ENCODE results near the gene COMMD3. TPM values are rescaled to one million over a fixed set of nuclear protein-coding genes. Genes with fewer than 3 reads are reported as not detected.

The COMMD3 gene
- total RNA-seq, 1 experiment from 2014 or later, result 90.5 TPM

DNA sequence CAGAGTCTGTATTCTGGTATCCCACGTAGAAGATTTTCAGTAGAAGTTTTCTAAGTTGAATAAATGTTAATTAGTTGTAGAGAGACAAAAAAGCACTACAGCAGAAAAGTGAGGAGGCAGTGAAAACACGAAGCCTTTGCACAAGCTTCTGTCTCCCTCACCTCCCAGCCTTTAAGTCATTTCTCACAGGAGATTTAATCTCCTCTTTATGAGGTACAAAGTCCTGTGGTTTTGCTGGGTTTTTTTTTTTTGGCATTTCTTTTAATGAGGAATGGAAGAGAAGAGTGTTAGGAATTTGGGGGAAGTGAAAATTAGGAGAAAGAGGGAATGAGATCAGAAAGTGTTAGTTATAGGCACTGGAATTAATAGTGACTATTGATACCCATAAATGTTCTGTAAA lies 50.6 kb downstream of the COMMD3 start:
- no peak for DNase-seq (ENCODE audit: low spot score)

DNA sequence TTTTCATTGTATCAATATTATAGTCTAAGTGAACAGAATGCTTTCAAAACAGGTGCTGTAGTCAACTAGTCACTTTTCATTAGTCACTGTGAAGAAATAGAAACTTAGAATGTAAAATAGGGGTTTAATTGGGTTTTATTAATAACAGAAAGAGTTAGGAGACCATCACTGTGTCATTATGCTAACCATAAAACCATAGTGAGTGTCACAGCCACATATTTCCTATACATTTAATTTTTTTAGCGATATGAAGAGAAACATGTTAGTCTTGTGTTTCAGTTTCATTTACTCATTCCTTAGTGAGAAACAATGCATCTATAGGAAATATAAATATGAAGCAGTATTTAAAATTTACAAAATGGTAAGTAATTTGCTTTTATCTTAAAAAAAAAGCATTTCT lies 51.3 kb downstream of the COMMD3 start:
- no peak for DNase-seq (ENCODE audit: low spot score)

- DNase-seq (ENCODE audit: low spot score), result no peak
These were observed 52.2 kb downstream of the COMMD3 start for GRCh38 chr10:22368402-22368801.

- DNase-seq (ENCODE audit: low spot score), result no peak
These were observed 52.8 kb downstream of the COMMD3 start for GRCh38 chr10:22368981-22369380.

- DNase-seq (ENCODE audit: low spot score), result peak; percentile 16
These were observed 53.4 kb downstream of the COMMD3 start for GRCh38 chr10:22369434-22370072.

Other genes starting within 250 kb of the COMMD3 start
- gene EBLN1, start 98.4 kb upstream of the COMMD3 start, total RNA-seq (2014; rRNA removed; shearing (Covaris generic)), result not detected in 2 replicates
- 116 and 120 TPM in 2 replicates for gene BMI1, start 4.7 kb downstream of the COMMD3 start, total RNA-seq (2014; rRNA removed; shearing (Covaris generic))
- not detected in 2 replicates for gene SPAG6, start 29.1 kb downstream of the COMMD3 start, total RNA-seq (2014; rRNA removed; shearing (Covaris generic))